GM21529 (cell line): ENCODE results near the gene SPP2.

Experiments used
- ATAC-seq: cut with Tn5 transposase; IDR thresholded peaks from one replicate; pipeline ENCODE4 v1.9.1; 2021; ENCODE audit not compliant: unreplicated experiment

Gene SPP2

DNA sequence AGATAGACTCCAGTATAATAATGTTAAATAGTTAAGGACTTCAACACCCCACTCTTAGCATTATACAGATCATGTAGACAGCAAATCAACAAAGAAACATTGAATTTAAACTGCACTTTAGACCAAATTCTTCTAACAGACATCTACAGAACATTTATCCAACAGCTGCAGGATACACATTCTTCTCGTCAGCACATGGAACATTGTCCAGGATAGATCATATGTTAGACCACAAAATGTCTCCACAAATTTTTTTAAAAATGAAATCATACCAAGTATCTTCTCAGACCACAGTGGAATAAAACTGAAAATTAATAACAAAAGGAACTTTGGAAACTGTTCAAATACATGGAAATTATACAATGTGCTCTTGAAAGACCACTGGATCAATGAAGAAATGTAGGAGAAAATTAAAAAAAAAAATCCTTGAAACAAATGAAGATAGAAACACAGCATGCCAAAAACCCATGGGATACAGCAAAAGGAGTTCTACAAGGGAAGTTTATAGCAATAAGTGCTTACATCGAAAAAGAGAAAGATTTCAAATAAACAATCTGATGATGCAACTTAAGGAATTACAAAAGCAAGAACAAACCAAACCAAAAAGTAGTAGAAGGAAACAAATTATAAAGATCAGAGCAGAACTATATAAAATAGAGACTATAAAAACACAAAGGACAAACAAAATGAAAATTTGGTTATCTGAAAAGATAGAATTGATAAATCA, 12.3 kb upstream of the SPP2 start:
- ATAC-seq: no peak

GRCh38 chr2:234044157-234044556, 6.3 kb upstream of the SPP2 start:
- ATAC-seq: no peak

GRCh38 chr2:234046521-234046920, 4.0 kb upstream of the SPP2 start:
- ATAC-seq: no peak

- no peak for ATAC-seq
These were observed 3.1 kb upstream of the SPP2 start for GRCh38 chr2:234047361-234047760.

DNA sequence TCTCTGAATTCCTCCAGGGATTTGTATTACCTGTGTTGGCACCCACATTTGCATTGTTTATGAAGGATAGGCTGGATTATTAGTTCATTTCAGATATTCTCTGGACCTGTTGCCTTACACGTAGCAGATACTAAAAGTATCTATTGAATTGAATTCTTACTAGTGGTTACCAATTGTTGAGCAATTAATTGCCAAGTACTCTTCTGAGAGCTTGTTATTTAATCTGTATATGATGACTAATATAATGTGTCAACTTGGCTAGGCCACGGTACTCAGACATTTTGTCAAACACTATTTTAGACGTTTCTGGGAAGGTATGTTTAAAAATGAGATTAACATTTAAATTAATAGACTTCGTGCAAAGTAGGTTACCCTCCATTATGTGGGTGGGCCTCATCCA, 2.5 kb upstream of the SPP2 start:
- ATAC-seq: no peak

GRCh38 chr2:234051374-234052070, 1.0 kb downstream of the SPP2 start:
- ATAC-seq: no peak

DNA sequence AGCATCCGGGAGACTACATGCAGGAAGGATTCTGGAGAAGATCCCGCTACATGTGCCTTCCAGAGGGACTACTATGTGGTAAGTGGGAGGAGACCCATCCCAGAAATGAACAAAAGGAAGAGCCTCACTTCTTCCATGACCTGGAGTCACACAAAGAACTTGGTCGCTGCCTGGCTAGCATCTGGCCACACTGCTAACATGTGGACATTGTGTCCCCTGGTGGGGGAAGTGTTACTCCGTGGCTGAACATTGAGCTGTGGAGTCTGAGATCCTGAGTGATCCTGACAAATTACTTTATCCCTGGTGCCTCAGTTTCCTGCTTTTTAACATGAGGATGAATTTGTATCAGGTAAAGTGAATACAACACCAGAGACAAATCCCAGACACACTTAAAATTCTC, 8.4 kb downstream of the SPP2 start:
- no peak for ATAC-seq

- ATAC-seq: no peak
These were observed 9.7 kb downstream of the SPP2 start for GRCh38 chr2:234060236-234060635.

DNA sequence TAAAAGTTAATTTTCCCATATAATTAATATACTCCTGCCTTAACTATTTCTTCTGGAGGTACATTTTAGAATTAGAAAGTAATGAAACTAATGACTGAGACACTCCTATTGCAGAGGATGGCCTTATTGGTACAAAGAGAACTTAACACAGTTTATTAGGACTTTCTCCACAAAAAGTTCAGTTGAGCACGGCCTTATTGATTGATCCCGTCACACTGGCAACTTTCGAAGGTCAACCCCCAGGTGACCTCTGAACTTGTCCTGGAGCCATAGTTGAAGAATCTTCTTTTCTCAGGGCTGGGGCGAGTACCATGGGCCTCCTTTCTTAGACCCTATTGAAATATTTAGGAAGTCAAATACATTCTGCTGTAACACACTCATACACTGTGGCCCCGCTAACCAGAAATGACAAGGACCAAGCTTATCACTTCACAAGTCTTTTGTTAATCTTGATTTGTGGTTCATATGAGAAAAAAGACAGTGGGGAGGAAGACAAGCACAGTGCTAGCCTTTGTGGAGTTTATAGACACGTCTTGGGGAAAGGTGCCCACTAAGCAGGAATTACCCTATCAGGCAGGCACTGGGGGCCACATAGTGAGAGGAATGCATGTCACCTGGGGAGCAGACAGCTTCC, 11.2 kb downstream of the SPP2 start:
- ATAC-seq: no peak

GRCh38 chr2:234066587-234066986, 16.1 kb downstream of the SPP2 start:
- ATAC-seq: no peak

GRCh38 chr2:234071664-234072063, 21.2 kb downstream of the SPP2 start:
- ATAC-seq: no peak

DNA sequence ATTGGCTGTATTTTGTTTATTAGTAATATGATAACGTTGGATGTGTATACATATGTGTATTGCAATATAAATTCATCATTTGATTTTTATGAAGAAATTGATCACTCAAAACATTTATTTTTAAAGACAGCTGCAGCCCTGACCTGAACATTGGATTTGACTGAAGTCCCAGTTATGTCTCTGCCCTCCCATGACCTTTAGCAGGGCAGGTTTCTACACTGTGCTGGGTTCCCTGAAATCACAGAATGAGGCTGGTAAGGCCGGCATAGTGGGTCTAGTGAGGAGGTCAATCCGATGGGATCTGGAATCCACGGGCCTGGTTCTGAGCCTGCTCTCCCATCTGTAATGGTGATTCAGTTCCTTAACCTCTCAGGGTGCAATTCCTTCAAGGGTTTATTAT, 22.0 kb downstream of the SPP2 start:
- ATAC-seq: no peak

DNA sequence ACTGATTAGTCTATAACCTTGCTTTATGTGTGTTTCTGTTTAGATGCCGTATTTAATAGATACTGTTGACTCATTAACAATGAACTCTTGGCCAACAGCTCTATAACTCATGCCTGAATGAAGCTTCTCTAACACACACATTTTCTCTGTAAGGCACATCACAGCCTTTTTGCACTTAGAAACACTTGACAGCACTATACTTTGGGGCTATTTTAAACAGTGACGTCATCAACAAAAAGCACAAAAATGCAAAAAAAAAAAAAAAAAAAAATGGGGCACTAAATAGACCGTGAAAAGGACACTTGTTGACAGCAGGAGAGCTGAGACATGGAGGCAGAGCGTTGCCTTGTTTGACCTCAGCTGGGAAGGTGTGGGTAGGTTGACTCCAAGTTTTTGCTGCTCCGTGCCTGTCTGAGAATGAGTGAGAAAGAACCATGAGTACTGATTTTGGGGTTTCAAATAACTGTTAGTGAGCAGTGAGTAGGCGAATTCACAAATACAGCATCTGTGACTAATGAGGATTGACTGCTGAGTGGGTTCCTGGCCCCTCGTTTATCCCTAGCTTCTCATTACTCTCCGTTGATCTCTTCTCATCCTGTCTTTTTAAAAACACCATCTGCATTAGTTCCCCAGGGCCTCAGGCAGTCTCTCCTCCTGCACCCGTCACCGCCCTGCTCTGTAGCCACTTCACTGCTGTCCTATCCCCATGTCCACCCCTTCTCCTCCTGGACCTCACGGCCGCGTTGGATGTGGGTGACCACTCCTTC, 24.4 kb downstream of the SPP2 start:
- ATAC-seq: no peak

- ATAC-seq: no peak
These were observed 25.0 kb downstream of the SPP2 start for GRCh38 chr2:234075518-234075915.

- no peak for ATAC-seq
These were observed 25.4 kb downstream of the SPP2 start for GRCh38 chr2:234075947-234076346.

DNA sequence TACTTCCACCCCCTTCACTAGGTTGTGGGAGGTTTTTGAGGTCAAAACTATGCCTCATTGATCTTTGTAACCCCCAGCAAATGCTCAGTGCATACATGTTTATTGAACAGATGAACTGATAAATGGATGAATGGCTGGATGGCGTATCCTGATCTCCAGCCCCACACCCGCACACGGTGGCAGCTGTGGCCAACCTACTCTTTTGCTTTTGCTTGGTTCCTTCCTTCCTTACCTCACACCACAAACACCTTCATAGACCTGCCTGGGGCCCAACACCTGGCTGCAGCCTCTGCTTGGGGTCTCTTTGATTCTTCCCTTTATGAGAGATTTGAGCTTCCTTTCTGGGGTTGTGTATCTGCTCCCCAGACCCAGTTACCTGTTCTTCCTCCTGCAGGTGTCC, 25.9 kb downstream of the SPP2 start:
- no peak for ATAC-seq

- ATAC-seq: no peak
These were observed 27.6 kb downstream of the SPP2 start for GRCh38 chr2:234078129-234078528.

GRCh38 chr2:234081970-234082822, 31.7 kb downstream of the SPP2 start:
- ATAC-seq: no peak

DNA sequence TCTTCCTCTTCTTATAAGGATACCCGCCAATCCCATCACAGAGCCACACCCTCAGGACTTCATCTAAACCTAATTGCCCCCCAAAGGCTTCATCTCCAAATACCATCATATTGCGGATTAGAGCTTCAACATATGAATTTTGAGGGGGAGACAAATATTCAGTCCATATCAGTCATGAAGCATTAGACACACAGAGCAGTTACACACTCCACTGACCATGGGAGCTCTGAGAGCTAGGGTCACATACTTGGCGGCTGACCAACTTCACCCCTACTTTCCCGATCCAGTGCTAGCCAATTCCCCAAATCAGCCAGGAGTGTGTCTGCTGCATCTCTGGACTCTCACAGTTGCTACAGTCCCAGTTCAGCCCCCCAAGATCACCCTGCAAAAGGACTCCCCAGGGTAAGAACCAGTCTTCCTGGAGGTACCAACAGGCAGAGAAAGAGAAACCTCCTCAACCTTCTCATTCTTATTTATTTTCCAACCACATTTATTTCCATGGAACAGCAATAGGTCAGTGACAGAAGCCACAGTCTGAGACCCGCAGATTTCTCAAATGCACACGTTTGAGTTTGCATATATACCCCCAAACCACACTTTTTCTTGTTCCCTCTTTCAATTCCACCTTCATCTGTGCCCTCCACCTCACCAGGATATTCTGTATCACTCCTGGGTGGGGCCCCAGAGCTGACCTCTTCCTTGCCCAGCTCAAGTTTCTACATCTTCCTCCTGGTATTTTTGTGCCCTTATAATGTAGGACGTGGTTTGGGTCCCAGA, 33.3 kb downstream of the SPP2 start:
- no peak for ATAC-seq

- no peak for ATAC-seq
These were observed 41.0 kb downstream of the SPP2 start for GRCh38 chr2:234091432-234091879.
